GM20000 (cell line): Measurements from ENCODE around the gene RPL39L.

Experiments
- DNase-seq: peaks from one replicate; pipeline ENCODE4 v3.0.0; 2012; ENCODE audit warnings: low spot score
- TF ChIP-seq, protein P1 (sequence below): IDR thresholded peaks from 2 replicates; pipeline ENCODE4 v1.5.1; 2012; ENCODE audit warnings: mild to moderate bottlenecking, control low read depth; ENCODE audit errors: extremely low read depth, missing control alignments

RPL39L gene

DNA sequence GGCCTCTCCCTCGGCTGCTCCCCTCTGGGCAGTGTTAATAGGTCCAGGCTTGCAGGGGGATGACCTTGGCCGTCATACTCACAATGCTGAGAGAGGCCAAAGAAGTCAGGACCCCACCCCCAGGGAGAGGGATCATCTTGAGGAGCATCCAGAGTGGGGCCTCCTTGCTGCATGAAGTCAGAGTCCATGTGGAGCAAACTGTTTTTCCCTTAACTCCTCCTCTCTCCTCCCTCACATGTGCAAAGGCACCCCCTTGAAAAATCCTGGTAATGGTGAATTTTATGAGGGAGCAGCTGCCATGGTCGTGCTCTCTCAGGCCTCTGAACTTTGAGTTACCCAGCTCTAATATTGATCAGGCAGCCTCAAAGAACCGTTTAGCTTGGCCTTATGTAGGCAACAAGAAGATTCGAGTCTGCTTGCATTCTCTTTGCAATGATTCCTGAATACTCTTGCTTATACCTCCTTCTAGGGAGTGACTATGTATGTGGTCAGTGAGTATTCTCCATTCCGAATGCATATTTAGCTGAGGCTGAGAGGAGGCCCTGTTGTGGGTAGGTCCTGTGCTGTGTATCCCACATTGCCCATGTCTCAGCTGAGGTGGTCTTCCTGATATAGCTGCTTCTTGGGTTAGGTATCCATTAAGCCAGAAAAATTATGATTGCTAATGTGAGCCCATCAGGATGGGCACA, 23.1 kb upstream of the RPL39L start:
- TF ChIP-seq, protein P1, sequence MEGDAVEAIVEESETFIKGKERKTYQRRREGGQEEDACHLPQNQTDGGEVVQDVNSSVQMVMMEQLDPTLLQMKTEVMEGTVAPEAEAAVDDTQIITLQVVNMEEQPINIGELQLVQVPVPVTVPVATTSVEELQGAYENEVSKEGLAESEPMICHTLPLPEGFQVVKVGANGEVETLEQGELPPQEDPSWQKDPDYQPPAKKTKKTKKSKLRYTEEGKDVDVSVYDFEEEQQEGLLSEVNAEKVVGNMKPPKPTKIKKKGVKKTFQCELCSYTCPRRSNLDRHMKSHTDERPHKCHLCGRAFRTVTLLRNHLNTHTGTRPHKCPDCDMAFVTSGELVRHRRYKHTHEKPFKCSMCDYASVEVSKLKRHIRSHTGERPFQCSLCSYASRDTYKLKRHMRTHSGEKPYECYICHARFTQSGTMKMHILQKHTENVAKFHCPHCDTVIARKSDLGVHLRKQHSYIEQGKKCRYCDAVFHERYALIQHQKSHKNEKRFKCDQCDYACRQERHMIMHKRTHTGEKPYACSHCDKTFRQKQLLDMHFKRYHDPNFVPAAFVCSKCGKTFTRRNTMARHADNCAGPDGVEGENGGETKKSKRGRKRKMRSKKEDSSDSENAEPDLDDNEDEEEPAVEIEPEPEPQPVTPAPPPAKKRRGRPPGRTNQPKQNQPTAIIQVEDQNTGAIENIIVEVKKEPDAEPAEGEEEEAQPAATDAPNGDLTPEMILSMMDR = no peak
- no peak for DNase-seq

DNA sequence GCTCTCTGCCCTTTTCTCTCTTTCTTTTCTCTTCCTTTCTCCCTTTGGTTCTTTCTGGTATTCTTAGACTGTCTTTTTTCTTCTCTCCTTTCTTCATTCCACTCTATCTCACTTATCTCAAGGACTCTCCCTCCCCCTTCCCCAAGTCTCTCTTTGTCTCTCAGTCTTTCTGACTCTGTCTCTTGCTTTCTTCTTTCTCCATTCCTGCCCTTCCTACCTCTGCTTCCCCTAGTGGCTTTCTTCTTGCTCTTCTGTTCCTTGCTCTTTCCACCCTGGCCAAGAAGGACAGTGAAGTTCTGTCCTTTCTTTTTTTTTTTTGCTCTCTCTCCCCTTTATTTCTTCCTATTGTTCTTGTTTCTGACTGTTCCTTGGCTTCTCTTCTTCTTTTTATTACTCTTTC, 22.3 kb upstream of the RPL39L start:
- DNase-seq = no peak
- TF ChIP-seq, protein P1 = no peak

DNA sequence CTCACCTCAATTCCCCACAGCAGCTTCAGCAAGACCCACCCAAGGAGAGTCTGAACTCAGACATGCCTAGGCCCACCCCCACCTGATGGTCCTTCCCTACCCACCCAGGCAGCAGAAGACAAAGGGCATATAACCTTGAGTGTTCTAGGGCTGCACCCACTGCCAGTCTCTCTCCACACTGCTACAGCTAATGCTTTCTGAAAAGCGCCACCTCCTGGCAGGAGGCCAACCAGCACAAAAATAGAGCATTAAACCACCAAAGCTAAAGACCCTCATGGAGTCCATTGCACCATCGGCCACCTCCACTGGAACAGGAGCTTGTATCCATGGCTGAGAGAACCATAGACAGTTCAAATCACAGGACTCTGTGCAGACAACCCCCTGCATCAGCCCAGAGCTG, 11.3 kb upstream of the RPL39L start:
- TF ChIP-seq, protein P1 = peak; percentile 72
- DNase-seq = peak; percentile 21

DNA sequence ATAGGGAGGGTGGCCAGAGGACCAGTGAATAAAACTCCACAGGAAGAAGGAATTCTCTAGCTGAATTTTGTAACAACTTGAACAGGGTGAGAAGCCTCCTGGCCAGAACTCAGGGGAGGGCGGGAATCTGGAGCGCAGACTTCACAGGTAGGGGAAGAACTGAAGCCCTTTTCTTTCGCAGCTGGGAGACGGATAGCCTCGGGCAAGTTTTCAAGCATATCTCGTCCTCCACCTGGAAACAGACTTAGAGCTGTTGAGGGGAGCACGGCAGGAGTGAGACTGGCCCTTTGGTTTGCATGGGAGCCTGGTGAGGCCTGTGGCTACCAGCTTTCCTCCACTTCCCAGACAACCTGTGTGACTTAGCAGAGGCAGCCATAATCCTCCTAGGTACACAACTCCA, 10.9 kb upstream of the RPL39L start:
- DNase-seq = no peak

DNA sequence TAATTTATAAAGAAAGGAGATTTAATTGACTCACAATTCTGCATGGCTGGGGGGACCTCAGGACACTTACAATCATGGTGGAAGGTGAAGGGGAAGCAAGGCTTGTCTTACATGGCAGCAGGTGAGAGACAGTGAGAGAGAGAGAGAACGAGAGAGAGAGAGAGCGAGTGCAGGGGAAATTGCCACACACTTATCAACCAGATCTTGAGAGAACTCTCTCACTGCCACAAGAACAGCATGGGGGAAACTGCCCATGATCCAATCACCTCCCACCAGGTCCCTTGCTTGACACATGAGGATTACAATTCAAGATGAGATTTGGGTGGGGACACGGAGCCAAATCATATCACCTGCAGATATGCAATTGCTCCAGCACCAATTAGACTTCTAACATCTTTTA, 7.1 kb upstream of the RPL39L start:
- DNase-seq = no peak
- TF ChIP-seq, protein P1 = no peak

More for the DNA sequence above, 10.9 kb upstream of the RPL39L start:
- TF ChIP-seq, protein P1 = no peak

DNA sequence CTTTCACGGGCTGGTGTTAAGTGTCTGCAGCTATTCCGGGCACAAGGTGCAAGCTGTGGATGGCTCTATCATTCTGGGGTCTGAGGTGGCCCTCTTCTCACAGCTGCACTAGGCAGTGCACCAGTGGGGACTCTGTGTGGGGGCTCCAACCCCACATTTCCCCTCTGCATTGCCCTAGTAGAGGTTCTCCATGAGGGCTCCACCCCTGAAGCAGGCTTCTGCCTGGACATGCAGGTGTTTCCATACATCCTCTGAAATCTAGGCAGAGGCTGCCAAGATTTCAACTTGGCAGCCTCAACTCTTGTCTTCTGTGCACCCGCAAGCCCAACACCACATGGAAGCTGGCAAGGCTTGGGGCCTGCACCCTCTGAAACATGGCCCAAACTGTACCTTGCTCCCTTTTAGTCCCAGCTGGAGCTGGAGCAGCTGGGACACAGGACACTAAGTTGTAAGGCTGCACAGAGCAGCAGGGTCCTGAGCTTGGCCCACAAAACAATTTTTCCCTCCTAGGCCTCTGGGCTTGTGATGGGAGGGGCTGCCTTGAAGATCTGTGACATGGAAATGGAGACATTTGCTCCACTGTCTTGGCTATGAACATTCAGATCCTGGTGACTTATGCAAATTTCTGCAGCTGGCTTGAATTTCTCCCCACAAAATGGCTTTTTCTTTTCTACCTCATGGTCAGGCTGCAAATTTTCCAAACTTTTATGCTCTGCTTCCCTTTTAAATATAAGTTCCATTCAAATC, 6.0 kb upstream of the RPL39L start:
- TF ChIP-seq, protein P1 = no peak
- no peak for DNase-seq

DNA sequence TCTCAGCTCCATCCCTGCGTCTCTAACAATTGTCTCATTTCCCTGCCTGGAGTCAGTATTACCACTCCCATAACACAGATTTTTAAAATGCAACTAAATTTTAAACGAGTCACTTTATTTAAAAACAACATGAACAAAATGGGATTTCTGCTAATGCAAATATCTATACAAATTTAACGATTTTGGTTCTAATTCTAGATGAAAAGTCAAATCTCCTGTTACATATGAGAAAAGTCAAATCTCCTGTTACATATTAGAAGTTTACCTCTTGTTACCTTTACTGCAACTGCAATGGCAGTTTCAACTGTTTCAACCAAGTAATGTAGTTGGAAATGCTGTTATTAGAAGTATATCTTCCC, 578 bp upstream of the RPL39L start:
- TF ChIP-seq, protein P1 = no peak
- DNase-seq = no peak
